ENCODE data around the gene ATP8A2. TPM values are rescaled to one million over a fixed set of nuclear protein-coding genes. Genes with fewer than 3 reads are reported as not detected.

ATP8A2 gene
- total and polyA plus RNA-seq, 10 of the 15 experiments (the other 5 are each of a cell fraction or from before 2014, with no cell fraction given): 0.01 to 0.04 (median 0.04) TPM; not detected in 7

DNA sequence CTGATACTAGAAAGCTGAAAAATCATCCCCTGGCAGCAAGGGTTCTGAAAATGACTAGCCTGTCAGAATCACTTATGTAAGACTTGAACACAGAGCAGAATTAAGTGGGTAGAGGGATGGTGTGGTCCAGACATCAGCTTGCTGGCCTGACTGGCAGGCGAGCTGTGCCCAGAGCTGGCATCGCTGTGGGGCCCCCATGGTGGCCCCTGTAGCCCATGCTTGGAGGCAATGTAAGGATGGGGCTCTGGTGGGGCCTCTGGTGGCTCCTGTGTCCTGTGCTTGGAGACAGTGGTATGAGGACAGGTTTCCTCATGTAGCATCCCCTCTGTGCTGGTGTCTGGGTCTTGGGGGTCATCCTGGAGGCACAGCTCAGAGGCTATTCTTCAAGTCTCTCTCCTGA is 347.9 kb downstream of the ATP8A2 start:
- Histone ChIP-seq H2AFZ (ENCODE audit: control insufficient read depth, low read depth, low read length) (no peak overlapping the region), H3K9ac (ENCODE audit: control insufficient read depth, insufficient read depth, low read length) (no peak overlapping the region), H3K4me2 (ENCODE audit: control insufficient read depth, insufficient read depth) (no peak overlapping the region), H3K27ac (ENCODE audit: control insufficient read depth, insufficient read depth) (no peak overlapping the region), H3K36me3 (ENCODE audit: control insufficient read depth in 2 of 2, insufficient read depth in 2 of 2, low read length in 1 of 2) (no peaks in the 10 kb centered on the region), H3K27me3 (replicated peaks in 1 of 2; ENCODE audit: control insufficient read depth in 2 of 2, insufficient read depth in 2 of 2, low read length in 1 of 2) (no peaks in the 10 kb centered on the region), H3K4me1 (ENCODE audit: control insufficient read depth, insufficient read depth, low read length) (no peaks in the 10 kb centered on the region), H3K4me3 (no peak overlapping the region), H4K20me1 (ENCODE audit: control insufficient read depth, insufficient read depth) (no peaks in the 10 kb centered on the region), H3K79me2 (ENCODE audit: control insufficient read depth, insufficient read depth, low read length) (no peaks in the 10 kb centered on the region), H3K9me3 (replicated peaks; ENCODE audit: control insufficient read depth, insufficient read depth, low read length) (no peaks in the 10 kb centered on the region)
- TF ChIP-seq, protein P1, sequence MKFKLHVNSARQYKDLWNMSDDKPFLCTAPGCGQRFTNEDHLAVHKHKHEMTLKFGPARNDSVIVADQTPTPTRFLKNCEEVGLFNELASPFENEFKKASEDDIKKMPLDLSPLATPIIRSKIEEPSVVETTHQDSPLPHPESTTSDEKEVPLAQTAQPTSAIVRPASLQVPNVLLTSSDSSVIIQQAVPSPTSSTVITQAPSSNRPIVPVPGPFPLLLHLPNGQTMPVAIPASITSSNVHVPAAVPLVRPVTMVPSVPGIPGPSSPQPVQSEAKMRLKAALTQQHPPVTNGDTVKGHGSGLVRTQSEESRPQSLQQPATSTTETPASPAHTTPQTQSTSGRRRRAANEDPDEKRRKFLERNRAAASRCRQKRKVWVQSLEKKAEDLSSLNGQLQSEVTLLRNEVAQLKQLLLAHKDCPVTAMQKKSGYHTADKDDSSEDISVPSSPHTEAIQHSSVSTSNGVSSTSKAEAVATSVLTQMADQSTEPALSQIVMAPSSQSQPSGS (IDR thresholded peaks at IDR 0.05; ENCODE audit: low read length): no peak
- TF ChIP-seq FOXM1 (IDR thresholded peaks at IDR 0.05; ENCODE audit: low read depth, low read length) (no peak), ZNF274 (IDR thresholded peaks at IDR 0.05; ENCODE audit: insufficient read depth, insufficient read length) (no peak), NFYB (IDR thresholded peaks at IDR 0.05; ENCODE audit: insufficient read depth, low read depth, low read length) (no peak), TCF7 (IDR thresholded peaks at IDR 0.05; ENCODE audit: borderline replicate concordance) (no peak)
- POLR2A ChIA-PET: no interaction called here
- BruUV-seq (replicated peaks): no TSS peak
- in situ Hi-C loops (cut with MboI) (no loop called here), intact Hi-C loops (cut with micrococcal nuclease; ENCODE audit: unreplicated experiment) (no loop called here)
- WGBS (ENCODE audit: insufficient coverage, insufficient replicate concordance, low lambda C conversion rate, missing lambda C conversion rate): 46% methylated on average over 2 of the region's 2 CpGs
- CTCF ChIA-PET: no interaction called here
- ATAC-seq (no peak), FAIRE-seq (no peak), DNase-seq (ENCODE audit: low read depth, low spot score) (no peak)
- SMC1A ChIA-PET (ENCODE audit: uncharacterized antibody, unreplicated experiment): no interaction called here
- RAD21 ChIA-PET (ENCODE audit: unreplicated experiment): no interaction called here

DNA sequence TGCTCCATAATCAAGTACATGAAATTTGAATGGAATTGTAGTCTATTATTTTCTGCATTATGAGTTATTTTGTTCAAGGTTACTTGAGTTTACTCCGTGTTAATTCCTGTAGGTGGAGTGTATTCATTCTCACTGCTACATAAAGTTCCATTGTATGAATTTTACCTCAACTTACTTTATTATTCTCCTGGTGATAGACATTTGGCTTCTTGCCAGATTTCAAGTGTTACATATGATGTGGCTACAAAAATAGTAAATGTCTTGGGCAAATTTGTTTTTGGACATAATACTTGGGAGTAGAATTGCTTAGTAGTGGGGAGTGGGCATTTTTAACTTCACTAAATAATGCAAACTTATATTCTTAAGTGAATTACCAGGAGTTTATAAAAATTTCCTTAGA is 351.1 kb downstream of the ATP8A2 start:
- Histone ChIP-seq H3K79me2 (ENCODE audit: control insufficient read depth, insufficient read depth, low read length) (no peaks in the 10 kb centered on the region), H3K27me3 (replicated peaks in 1 of 2; ENCODE audit: control insufficient read depth in 2 of 2, insufficient read depth in 2 of 2, low read length in 1 of 2) (no peaks in the 10 kb centered on the region), H3K27ac (ENCODE audit: control insufficient read depth, insufficient read depth) (no peak overlapping the region), H3K4me3 (no peak overlapping the region), H3K9me3 (replicated peaks; ENCODE audit: control insufficient read depth, insufficient read depth, low read length) (no peaks in the 10 kb centered on the region), H4K20me1 (ENCODE audit: control insufficient read depth, insufficient read depth) (no peaks in the 10 kb centered on the region), H3K4me2 (ENCODE audit: control insufficient read depth, insufficient read depth) (no peak overlapping the region), H3K9ac (ENCODE audit: control insufficient read depth, insufficient read depth, low read length) (no peak overlapping the region), H2AFZ (ENCODE audit: control insufficient read depth, low read depth, low read length) (no peak overlapping the region), H3K4me1 (ENCODE audit: control insufficient read depth, insufficient read depth, low read length) (no peaks in the 10 kb centered on the region), H3K36me3 (ENCODE audit: control insufficient read depth in 2 of 2, insufficient read depth in 2 of 2, low read length in 1 of 2) (no peaks in the 10 kb centered on the region)
- ATAC-seq (no peak), FAIRE-seq (no peak), DNase-seq (ENCODE audit: low read depth, low spot score) (no peak)
- no TSS peak for BruUV-seq (replicated peaks)
- TF ChIP-seq POU2F2 (IDR thresholded peaks at IDR 0.05; ENCODE audit: borderline replicate concordance, low read depth, low read length): no peak
- no peak for TF ChIP-seq BMI1 (IDR thresholded peaks at IDR 0.05; ENCODE audit: borderline replicate concordance)
- TF ChIP-seq TBL1XR1 (IDR thresholded peaks at IDR 0.05; ENCODE audit: low read depth, low read length): no peak
- TF ChIP-seq MTA2 (IDR thresholded peaks at IDR 0.05; ENCODE audit: low read depth): no peak
- TF ChIP-seq, protein P2, sequence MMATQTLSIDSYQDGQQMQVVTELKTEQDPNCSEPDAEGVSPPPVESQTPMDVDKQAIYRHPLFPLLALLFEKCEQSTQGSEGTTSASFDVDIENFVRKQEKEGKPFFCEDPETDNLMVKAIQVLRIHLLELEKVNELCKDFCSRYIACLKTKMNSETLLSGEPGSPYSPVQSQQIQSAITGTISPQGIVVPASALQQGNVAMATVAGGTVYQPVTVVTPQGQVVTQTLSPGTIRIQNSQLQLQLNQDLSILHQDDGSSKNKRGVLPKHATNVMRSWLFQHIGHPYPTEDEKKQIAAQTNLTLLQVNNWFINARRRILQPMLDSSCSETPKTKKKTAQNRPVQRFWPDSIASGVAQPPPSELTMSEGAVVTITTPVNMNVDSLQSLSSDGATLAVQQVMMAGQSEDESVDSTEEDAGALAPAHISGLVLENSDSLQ (IDR thresholded peaks at IDR 0.05): no peak
- no peak for TF ChIP-seq ZSCAN29 (IDR thresholded peaks at IDR 0.05)
- TF ChIP-seq SUZ12 (IDR thresholded peaks at IDR 0.05; ENCODE audit: unreplicated experiment): no peak
- no peak for TF ChIP-seq PAX5 (IDR thresholded peaks at IDR 0.05; ENCODE audit: borderline replicate concordance, low read depth, low read length)
- no peak for TF ChIP-seq ZNF24 (IDR thresholded peaks at IDR 0.05)
- no peak for TF ChIP-seq SREBF2 (IDR thresholded peaks at IDR 0.05; ENCODE audit: low read length)
- SMC1A ChIA-PET (ENCODE audit: uncharacterized antibody, unreplicated experiment): no interaction called here
- WGBS (ENCODE audit: insufficient coverage, insufficient replicate concordance, low lambda C conversion rate, missing lambda C conversion rate): 4% methylated on average over 1 of the region's 1 CpG
- intact Hi-C loops (cut with micrococcal nuclease; ENCODE audit: unreplicated experiment) (no loop called here), in situ Hi-C loops (cut with MboI) (no loop called here)
- CTCF ChIA-PET: no interaction called here
- POLR2A ChIA-PET: no interaction called here
- RAD21 ChIA-PET (ENCODE audit: unreplicated experiment): no interaction called here

All from GM12878 (cell line).